CD4-positive, alpha-beta T cell (primary cell): Measurements from ENCODE around the gene PRSS53. TPM values are rescaled to one million over a fixed set of nuclear protein-coding genes. Genes with fewer than 3 reads are reported as not detected.

Source experiments
- ATAC-seq: fragments of 200-7000 bp; cut with Tn5 transposase; one replicate; pipeline ENCODE4 v1.10.0; 2022; ENCODE audit warnings: mild to moderate bottlenecking; ENCODE audit not compliant: poor library complexity
- CTCF ChIA-PET: fragments of 350-600 bp; sonication (Branson Sonifier 250); formaldehyde crosslinking; loops from one replicate; lab custom pipeline; 2021; ENCODE audit warnings: antibody characterized with exemption, inconsistent platforms; lab: Charles Lee
- POLR2A ChIA-PET: fragments of 350-600 bp; sonication (Branson Sonifier 250); formaldehyde crosslinking; loops from one replicate; lab custom pipeline; 2021; ENCODE audit warnings: antibody characterized with exemption, inconsistent platforms; lab: Charles Lee
- DNase-seq, 14 experiments: peaks; one replicate each; pipeline ENCODE4 v3.0.0-alpha.2; 2013 to 2020; ENCODE audit warnings: mixed read lengths in 2 of 14
- H3K27ac ChIP-seq, 2 donors: one replicate each; pipeline versions ENCODE4 v1.5.1 to v1.7.0; 2013; ENCODE audit warnings: low read length in 2 of 2, low read depth in 1 of 2, mild to moderate bottlenecking in 1 of 2
- H3K27me3 ChIP-seq, 2 experiments: 1 replicate in 1 of 2; 2 replicates in 1 of 2; pipeline versions ENCODE4 v1.6.1 to v1.7.0; 2013; ENCODE audit warnings: low read length in 2 of 2, control low read depth in 1 of 2, mild to moderate bottlenecking in 1 of 2, moderate library complexity in 1 of 2; ENCODE audit not compliant: insufficient read depth in 2 of 2, control insufficient read depth in 1 of 2
- H3K36me3 ChIP-seq: one replicate; pipeline ENCODE4 v1.6.1; 2013; ENCODE audit warnings: low read length, control low read depth; ENCODE audit not compliant: insufficient read depth
- H3K4me1 ChIP-seq: one replicate; pipeline ENCODE4 v1.6.1; 2013; ENCODE audit warnings: low read length, control low read depth; ENCODE audit not compliant: insufficient read depth
- H3K4me3 ChIP-seq: one replicate; pipeline ENCODE4 v1.5.1; 2013; ENCODE audit warnings: mild to moderate bottlenecking, low read length, moderate library complexity
- H3K9me3 ChIP-seq, 2 experiments: 1 replicate in 1 of 2; 2 replicates in 1 of 2; pipeline versions ENCODE4 v1.6.1 to v1.7.0; 2013; ENCODE audit warnings: low read length in 2 of 2, mild to moderate bottlenecking in 2 of 2, control low read depth in 1 of 2, moderate library complexity in 1 of 2; ENCODE audit not compliant: control insufficient read depth in 1 of 2, insufficient read depth in 1 of 2
- H3K27ac Mint-ChIP-seq: one replicate; pipeline ENCODE4 v1.8.0; 2020; ENCODE audit warnings: mixed read lengths
- H3K27me3 Mint-ChIP-seq: one replicate; pipeline ENCODE4 v1.8.0; 2021; ENCODE audit warnings: mixed read lengths
- H3K36me3 Mint-ChIP-seq: one replicate; pipeline ENCODE4 v1.8.0; 2021; ENCODE audit warnings: low read depth, mixed read lengths
- H3K4me1 Mint-ChIP-seq: one replicate; pipeline ENCODE4 v1.8.0; 2021; ENCODE audit warnings: low read depth, mixed read lengths
- H3K4me3 Mint-ChIP-seq: one replicate; pipeline ENCODE4 v1.8.0; 2020; ENCODE audit warnings: mild to moderate bottlenecking, mixed read lengths
- H3K9me3 Mint-ChIP-seq: one replicate; pipeline ENCODE4 v1.8.0; 2020; ENCODE audit warnings: mixed read lengths
- CTCF ChIP-seq: fragments of 200-600 bp; IDR thresholded peaks from one replicate; pipeline ENCODE4 v1.8.0; 2022; ENCODE audit warnings: antibody characterized with exemption, mild to moderate bottlenecking
- intact Hi-C, 2 experiments: fragments of 100-400 bp; cut with DNase I in 1 of 2; cut with micrococcal nuclease in 1 of 2; formaldehyde crosslinking; loops; one replicate each; pipeline versions ENCODE4 v1.15.1 to v1.9.0; 2023 to 2025; cut with DNase I, micrococcal nuclease
- total RNA-seq, 174 experiments: library from RNA in 2 of 174; stranded (reverse) in 2 of 174; gene quantifications; one replicate each; pipeline ENCODE4 v1.2.3 and lab custom pipeline; 2021 to 2026

The PRSS53 gene
- total RNA-seq, 2 experiments from 2014 or later = 3.5 to 3.9 TPM

- DNase-seq (no peak), ATAC-seq (no peak)
- H3K27ac Mint-ChIP-seq = no peak overlapping the region
- H3K4me1 ChIP-seq = peaks cover 17% of the 10 kb centered on the region
- POLR2A ChIA-PET = interaction anchor here (1.5 kb wide), 1 partner anchor 11 kb away, joined by 7 read pairs; no protein-coding TSS in a partner anchor
- H3K36me3 Mint-ChIP-seq = peaks cover 60% of the 10 kb centered on the region
- TF ChIP-seq CTCF = no peak
- H3K27me3 ChIP-seq = no peaks in the 10 kb centered on the region
- no peak overlapping the region for H3K27ac ChIP-seq
- H3K36me3 ChIP-seq = peaks cover 54% of the 10 kb centered on the region
- no peaks in the 10 kb centered on the region for H3K9me3 Mint-ChIP-seq
- no peaks in the 10 kb centered on the region for H3K4me1 Mint-ChIP-seq
- H3K9me3 ChIP-seq = no peaks in the 10 kb centered on the region
- H3K4me3 ChIP-seq = no peak overlapping the region
- no peak overlapping the region for H3K4me3 Mint-ChIP-seq
- CTCF ChIA-PET = no interaction called here
- intact Hi-C loops = no loop called here
- H3K27me3 Mint-ChIP-seq = no peaks in the 10 kb centered on the region
Measured at GRCh38 chr16:31131416-31131815, 42.7 kb upstream of the PRSS53 start.

- Mint-ChIP-seq H3K9me3 (no peaks in the 10 kb centered on the region), H3K4me1 (peaks cover 4% of the 10 kb centered on the region), H3K27ac (no peak overlapping the region), H3K4me3 (no peak overlapping the region), H3K27me3 (no peaks in the 10 kb centered on the region), H3K36me3 (peaks cover 65% of the 10 kb centered on the region)
- peaks cover 54% of the 10 kb centered on the region for H3K36me3 ChIP-seq
- H3K9me3 ChIP-seq = no peaks in the 10 kb centered on the region
- no peak for TF ChIP-seq CTCF
- intact Hi-C loops = no loop called here
- ATAC-seq (no peak), DNase-seq (no peak)
- POLR2A ChIA-PET = interaction anchor here (1.5 kb wide), 1 partner anchor 11 kb away, joined by 7 read pairs; no protein-coding TSS in a partner anchor
- H3K4me1 ChIP-seq = peaks cover 17% of the 10 kb centered on the region
- no peaks in the 10 kb centered on the region for H3K27me3 ChIP-seq
- CTCF ChIA-PET = interaction anchor here (1.7 kb wide), 1 partner anchor 11 kb away, joined by 4 read pairs; no protein-coding TSS in a partner anchor
- no peak overlapping the region for H3K27ac ChIP-seq
- no peak overlapping the region for H3K4me3 ChIP-seq
Measured at GRCh38 chr16:31130899-31131298, 42.2 kb upstream of the PRSS53 start.

GRCh38 chr16:31130336-31130891, 41.7 kb upstream of the PRSS53 start:
- Mint-ChIP-seq H3K27ac (no peak overlapping the region), H3K9me3 (no peaks in the 10 kb centered on the region), H3K27me3 (no peaks in the 10 kb centered on the region), H3K36me3 (peaks cover 69% of the 10 kb centered on the region), H3K4me3 (no peak overlapping the region), H3K4me1 (peaks cover 6% of the 10 kb centered on the region)
- Histone ChIP-seq H3K36me3 (peaks cover 54% of the 10 kb centered on the region), H3K27me3 (no peaks in the 10 kb centered on the region), H3K4me1 (peaks cover 17% of the 10 kb centered on the region), H3K4me3 (no peak overlapping the region), H3K27ac (no peak overlapping the region), H3K9me3 (no peaks in the 10 kb centered on the region)
- CTCF ChIA-PET = interaction anchor here (1.7 kb wide), 1 partner anchor 12 kb away, joined by 4 read pairs; no protein-coding TSS in a partner anchor
- no peak for TF ChIP-seq CTCF
- intact Hi-C loops = no loop called here
- DNase-seq = no peak
- POLR2A ChIA-PET = interaction anchor here (1.5 kb wide), 1 partner anchor 12 kb away, joined by 7 read pairs; no protein-coding TSS in a partner anchor
- ATAC-seq = no peak
